Nephron progenitor cell (in vitro differentiated cells): Measurements from ENCODE around the gene JAK1.
"Not testable (repeated sequence)": the region's sequence is repeated elsewhere in the genome, so short reads cannot be mapped to it uniquely, and the experiment has no call there.

Experiments
- DNase-seq: peaks from one replicate; pipeline ENCODE4 v3.0.0; 2021
- H3K27ac Mint-ChIP-seq: 2 replicates; pipeline ENCODE4 v1.8.0; 2021; ENCODE audit warnings: mild to moderate bottlenecking, moderate library complexity, mixed read lengths
- H3K27me3 Mint-ChIP-seq: 2 replicates; pipeline ENCODE4 v1.8.0; 2021; ENCODE audit warnings: mild to moderate bottlenecking, low read depth, mixed read lengths; ENCODE audit not compliant: poor library complexity
- H3K36me3 Mint-ChIP-seq: 2 replicates; pipeline ENCODE4 v1.8.0; 2021; ENCODE audit warnings: low read depth, mixed read lengths
- H3K4me1 Mint-ChIP-seq: 2 replicates; pipeline ENCODE4 v1.8.0; 2021; ENCODE audit warnings: mixed read lengths
- H3K4me3 Mint-ChIP-seq: 2 replicates; pipeline ENCODE4 v1.8.0; 2021; ENCODE audit warnings: mild to moderate bottlenecking, moderate library complexity, mixed read lengths
- H3K9me3 Mint-ChIP-seq: 2 replicates; pipeline ENCODE4 v1.8.0; 2021; ENCODE audit warnings: mild to moderate bottlenecking, moderate library complexity, mixed read lengths
- CTCF ChIP-seq: fragments of 200-600 bp; sonication (generic); IDR thresholded peaks from 2 replicates; pipeline ENCODE4 v1.5.0; 2021; ENCODE audit warnings: antibody characterized with exemption

JAK1 gene

GRCh38 chr1:64822621-64823020 is 143.7 kb downstream of the JAK1 start:
- H3K27me3 Mint-ChIP-seq: no peaks in the 10 kb centered on the region
- TF ChIP-seq CTCF: no peak
- no peak for DNase-seq
- peaks cover 34% of the 10 kb centered on the region for H3K36me3 Mint-ChIP-seq
- no peak overlapping the region for H3K27ac Mint-ChIP-seq
- H3K9me3 Mint-ChIP-seq: peaks cover 12% of the 10 kb centered on the region
- H3K4me3 Mint-ChIP-seq: no peak overlapping the region
- peaks cover 6% of the 10 kb centered on the region for H3K4me1 Mint-ChIP-seq

- Mint-ChIP-seq H3K9me3 (peaks cover 27% of the 10 kb centered on the region), H3K36me3 (peaks cover 55% of the 10 kb centered on the region)
- H3K27me3 Mint-ChIP-seq, H3K4me3 Mint-ChIP-seq, DNase-seq, H3K27ac Mint-ChIP-seq, H3K4me1 Mint-ChIP-seq: not testable (repeated sequence)
Measured at GRCh38 chr1:64820572-64820971, 145.8 kb downstream of the JAK1 start.

GRCh38 chr1:64817364-64817763 is 149.0 kb downstream of the JAK1 start:
- not testable (repeated sequence) for H3K27ac Mint-ChIP-seq, H3K27me3 Mint-ChIP-seq, H3K4me3 Mint-ChIP-seq, H3K4me1 Mint-ChIP-seq, DNase-seq
- H3K36me3 Mint-ChIP-seq: peaks cover 63% of the 10 kb centered on the region
- peaks cover 27% of the 10 kb centered on the region for H3K9me3 Mint-ChIP-seq

- Mint-ChIP-seq H3K9me3 (peaks cover 17% of the 10 kb centered on the region), H3K4me3 (no peak overlapping the region), H3K4me1 (no peaks in the 10 kb centered on the region), H3K27ac (no peak overlapping the region), H3K36me3 (peaks cover 44% of the 10 kb centered on the region), H3K27me3 (no peaks in the 10 kb centered on the region)
- no peak for TF ChIP-seq CTCF
- DNase-seq: no peak
Measured at GRCh38 chr1:64814427-64814826, 151.9 kb downstream of the JAK1 start.

GRCh38 chr1:64811131-64811530 is 155.2 kb downstream of the JAK1 start:
- Mint-ChIP-seq H3K27ac (no peak overlapping the region), H3K4me3 (no peak overlapping the region), H3K27me3 (no peaks in the 10 kb centered on the region), H3K4me1 (no peaks in the 10 kb centered on the region), H3K36me3 (peaks cover 18% of the 10 kb centered on the region), H3K9me3 (peaks cover under 1% of the 10 kb centered on the region)
- TF ChIP-seq CTCF: no peak
- no peak for DNase-seq

GRCh38 chr1:64810001-64810400 is 156.3 kb downstream of the JAK1 start:
- Mint-ChIP-seq H3K27me3 (no peaks in the 10 kb centered on the region), H3K36me3 (peaks cover 8% of the 10 kb centered on the region), H3K4me1 (no peaks in the 10 kb centered on the region), H3K9me3 (no peaks in the 10 kb centered on the region), H3K4me3 (no peak overlapping the region), H3K27ac (no peak overlapping the region)
- TF ChIP-seq CTCF: no peak
- no peak for DNase-seq

- Mint-ChIP-seq H3K4me3 (no peak overlapping the region), H3K4me1 (no peaks in the 10 kb centered on the region), H3K27me3 (no peaks in the 10 kb centered on the region), H3K36me3 (peaks cover 9% of the 10 kb centered on the region), H3K9me3 (no peaks in the 10 kb centered on the region), H3K27ac (no peak overlapping the region)
- no peak for TF ChIP-seq CTCF
- DNase-seq: no peak
Measured at GRCh38 chr1:64809309-64809708, 157.0 kb downstream of the JAK1 start.
